HL-60/S4 (cell line): ENCODE measurements around the gene ADGRD1.

Source experiments
- in situ Hi-C: fragments of 300-500 bp; cut with MboI; formaldehyde crosslinking; loops from 2 replicates; pipeline ENCODE4 v1.14.3; 2022; ENCODE audit warnings: low sequenced_read_pairs

ADGRD1 gene

GRCh38 chr12:131018808-131019397, 65.2 kb downstream of the ADGRD1 start:
- in situ Hi-C loops, result no loop called here

GRCh38 chr12:131020326-131021153, 66.8 kb downstream of the ADGRD1 start:
- in situ Hi-C loops, result no loop called here

GRCh38 chr12:131021154-131021541, 67.4 kb downstream of the ADGRD1 start:
- in situ Hi-C loops, result no loop called here

- in situ Hi-C loops, result no loop called here
These were observed 70.3 kb downstream of the ADGRD1 start for GRCh38 chr12:131024026-131024425.

GRCh38 chr12:131024721-131025120, 71.0 kb downstream of the ADGRD1 start:
- in situ Hi-C loops, result no loop called here

- in situ Hi-C loops, result no loop called here
These were observed 71.5 kb downstream of the ADGRD1 start for GRCh38 chr12:131025234-131025633.

- in situ Hi-C loops, result no loop called here
These were observed 72.4 kb downstream of the ADGRD1 start for GRCh38 chr12:131025939-131026702.

- in situ Hi-C loops, result no loop called here
These were observed 73.0 kb downstream of the ADGRD1 start for GRCh38 chr12:131026754-131027153.

- in situ Hi-C loops, result no loop called here
These were observed 73.6 kb downstream of the ADGRD1 start for GRCh38 chr12:131027264-131027663.

GRCh38 chr12:131027876-131028586, 74.3 kb downstream of the ADGRD1 start:
- in situ Hi-C loops, result no loop called here

- in situ Hi-C loops, result no loop called here
These were observed 75.1 kb downstream of the ADGRD1 start for GRCh38 chr12:131028587-131029338.

GRCh38 chr12:131030472-131031328, 77.0 kb downstream of the ADGRD1 start:
- in situ Hi-C loops, result no loop called here

- in situ Hi-C loops, result no loop called here
These were observed 78.5 kb downstream of the ADGRD1 start for GRCh38 chr12:131032082-131032750.

- in situ Hi-C loops, result no loop called here
These were observed 79.8 kb downstream of the ADGRD1 start for GRCh38 chr12:131033486-131033885.

GRCh38 chr12:131033886-131034482, 80.3 kb downstream of the ADGRD1 start:
- in situ Hi-C loops, result no loop called here

GRCh38 chr12:131034631-131035244, 81.0 kb downstream of the ADGRD1 start:
- in situ Hi-C loops, result no loop called here

GRCh38 chr12:131035245-131035681, 81.6 kb downstream of the ADGRD1 start:
- in situ Hi-C loops, result no loop called here

- in situ Hi-C loops, result no loop called here
These were observed 84.5 kb downstream of the ADGRD1 start for GRCh38 chr12:131038159-131038558.
